ENCODE data around the gene ARL17B. TPM values are rescaled to one million over a fixed set of nuclear protein-coding genes. Genes with fewer than 3 reads are reported as not detected.

ARL17B gene
- total and polyA plus RNA-seq, 9 donors: 4.4 to 10.6 (median 7.1) TPM

Other genes starting within 250 kb of the ARL17B start
- 76.6 TPM for gene KANSL1, start 168.3 kb downstream of the ARL17B start, total RNA-seq
- 10 to 100 TPM; 27.9 to 55.4 (median 32.1) TPM for gene KANSL1, start 168.3 kb downstream of the ARL17B start, polyA plus RNA-seq (ENCODE audit: insufficient read depth in 1 of 8, insufficient read length in 8 of 8, low replicate concordance in 1 of 8)
- gene LRRC37A, start 66.6 kb downstream of the ARL17B start, total RNA-seq: 2.2 TPM
- 1 to 10 TPM; 1.3 to 4.3 (median 1.9) TPM for gene LRRC37A, start 66.6 kb downstream of the ARL17B start, polyA plus RNA-seq (ENCODE audit: insufficient read depth in 1 of 8, insufficient read length in 8 of 8, low replicate concordance in 1 of 8)
- 8.5 TPM for gene LRRC37A2, start 150.7 kb upstream of the ARL17B start, total RNA-seq
- gene LRRC37A2, start 150.7 kb upstream of the ARL17B start, polyA plus RNA-seq (ENCODE audit: insufficient read depth in 1 of 8, insufficient read length in 8 of 8, low replicate concordance in 1 of 8): 10 to 100 TPM; 11.5 to 28.4 (median 13.6) TPM
- gene ARL17A, start 217.9 kb upstream of the ARL17B start, total RNA-seq: 12.9 TPM
- 10 to 100 TPM; 11.2 to 18.2 (median 14.1) TPM for gene ARL17A, start 217.9 kb upstream of the ARL17B start, polyA plus RNA-seq (ENCODE audit: insufficient read depth in 1 of 8, insufficient read length in 8 of 8, low replicate concordance in 1 of 8)
- gene NSF, start 228.9 kb upstream of the ARL17B start, total RNA-seq: 13.6 TPM
- gene NSF, start 228.9 kb upstream of the ARL17B start, polyA plus RNA-seq (ENCODE audit: insufficient read depth in 1 of 8, insufficient read length in 8 of 8, low replicate concordance in 1 of 8): 10 to 100 TPM; 17.2 to 27.2 (median 19.3) TPM

Data from muscle of leg (tissue), 9 donors.